SIG-M5 treated with dmso at 0.1 percent for 504 hours (cell line): Measurements from ENCODE around the gene GTF3C2.
A peak's percentile ranks its signal among the peaks of the same experiment; 100 is the strongest.
"Not testable (repeated sequence)": the region's sequence is repeated elsewhere in the genome, so short reads cannot be mapped to it uniquely, and the experiment has no call there.

Experiments used
- DNase-seq: peaks from one replicate; lab custom pipeline; 2025; ENCODE audit not compliant: unreplicated experiment; lab: John Stamatoyannopoulos, UW

GTF3C2 gene

DNA sequence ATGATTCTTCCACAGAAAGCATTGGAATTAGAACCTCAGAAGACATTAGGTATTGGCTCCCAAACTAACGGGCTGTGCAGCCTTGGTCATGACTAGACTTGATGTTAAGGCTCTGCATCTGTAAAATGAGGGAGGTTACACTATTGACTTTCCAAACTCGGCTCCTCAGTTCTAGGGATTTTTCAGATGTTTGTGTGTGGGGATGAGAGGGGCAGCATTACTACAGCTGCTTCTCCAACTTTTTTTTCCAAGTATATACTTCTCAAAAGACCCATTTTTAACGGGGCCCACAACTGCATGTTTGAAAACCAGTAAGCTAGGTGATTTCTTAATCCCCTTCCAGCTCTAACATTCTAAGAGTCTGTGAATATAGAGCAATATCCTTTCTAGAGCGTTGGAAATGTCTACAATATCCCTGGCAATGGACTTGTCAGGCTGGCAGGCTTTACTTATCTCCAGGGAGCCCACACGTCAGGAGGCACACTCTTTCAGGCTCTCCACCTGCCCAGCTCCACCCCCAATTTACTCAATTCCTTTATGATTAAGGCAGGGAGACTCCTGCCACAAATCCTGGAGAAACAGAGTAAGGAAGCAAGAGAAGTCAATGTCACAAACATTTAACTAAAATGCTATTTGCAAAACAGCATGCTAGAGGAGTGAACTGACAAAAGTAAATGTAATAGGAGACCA lies 32.8 kb downstream of the GTF3C2 start:
- peak; percentile 26 for DNase-seq

DNA sequence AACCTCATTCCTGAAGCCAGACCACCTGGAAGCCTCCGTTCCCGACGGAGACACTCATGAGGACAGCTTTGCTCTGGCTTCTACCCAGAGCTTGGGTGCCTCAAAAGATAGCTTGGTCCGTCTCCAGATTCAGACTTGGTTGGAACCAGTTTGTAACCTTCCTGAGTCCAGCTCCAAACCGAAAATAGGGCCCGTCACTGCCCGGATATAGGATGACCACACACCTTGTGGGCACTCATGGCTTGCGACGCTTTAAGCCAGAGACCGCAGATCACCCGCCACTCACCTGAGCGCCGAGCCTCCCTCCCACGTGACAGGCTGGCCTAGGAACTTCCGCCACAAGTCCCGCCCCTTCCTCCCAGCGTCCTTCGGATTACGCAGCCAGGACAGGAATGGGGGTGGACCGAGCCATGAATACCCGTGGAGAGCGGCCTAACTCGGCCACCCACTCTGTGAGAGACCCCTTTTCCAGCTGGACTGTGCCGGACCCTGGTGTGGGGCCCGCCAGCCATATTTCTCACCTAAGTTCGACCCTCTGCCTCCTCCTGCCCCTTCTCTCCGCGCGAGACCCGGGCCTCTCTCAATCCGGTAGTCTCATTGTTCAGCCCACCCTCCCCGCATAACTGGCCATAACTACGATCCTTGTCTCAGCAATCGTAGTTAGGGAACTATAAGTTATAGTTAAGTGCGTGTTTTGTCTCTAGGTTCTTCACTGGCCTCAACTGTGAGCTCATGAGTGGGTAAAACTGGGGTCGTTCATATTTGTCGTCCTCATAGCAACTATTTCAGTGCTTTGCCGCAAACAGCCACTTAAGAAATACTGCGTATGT lies 33.6 kb downstream of the GTF3C2 start, which contains the start of gene MPV17:
MPV17 (minus strand) TSS at position 332 of the 830 bp plus-strand sequence. CDS start 580 bp downstream, outside the sequence.
- DNase-seq: peak; percentile 90

DNA sequence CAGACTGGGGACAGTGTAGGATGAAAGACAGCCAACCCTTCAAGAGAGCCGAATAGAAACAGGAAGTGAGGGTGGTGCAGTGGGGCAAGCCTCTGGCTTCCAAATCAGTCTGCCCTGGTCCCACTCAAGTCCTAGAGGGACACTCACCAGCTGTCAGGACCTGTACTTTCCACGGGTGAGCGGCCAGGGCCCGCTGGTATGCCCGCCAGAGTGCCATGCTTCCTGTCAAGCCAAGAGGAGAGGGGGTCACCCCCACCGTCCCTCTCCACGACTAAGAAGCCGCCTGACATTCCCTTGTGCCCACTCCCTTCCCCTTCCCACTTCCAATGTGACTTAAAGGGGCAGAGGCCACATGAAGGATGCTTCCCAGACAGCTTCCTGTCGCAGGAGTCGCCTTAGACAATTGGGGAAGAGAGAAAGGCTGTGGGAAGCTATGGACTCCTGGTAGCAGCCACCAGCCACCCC lies 34.2 kb downstream of the GTF3C2 start:
- DNase-seq: peak; percentile 68

DNA sequence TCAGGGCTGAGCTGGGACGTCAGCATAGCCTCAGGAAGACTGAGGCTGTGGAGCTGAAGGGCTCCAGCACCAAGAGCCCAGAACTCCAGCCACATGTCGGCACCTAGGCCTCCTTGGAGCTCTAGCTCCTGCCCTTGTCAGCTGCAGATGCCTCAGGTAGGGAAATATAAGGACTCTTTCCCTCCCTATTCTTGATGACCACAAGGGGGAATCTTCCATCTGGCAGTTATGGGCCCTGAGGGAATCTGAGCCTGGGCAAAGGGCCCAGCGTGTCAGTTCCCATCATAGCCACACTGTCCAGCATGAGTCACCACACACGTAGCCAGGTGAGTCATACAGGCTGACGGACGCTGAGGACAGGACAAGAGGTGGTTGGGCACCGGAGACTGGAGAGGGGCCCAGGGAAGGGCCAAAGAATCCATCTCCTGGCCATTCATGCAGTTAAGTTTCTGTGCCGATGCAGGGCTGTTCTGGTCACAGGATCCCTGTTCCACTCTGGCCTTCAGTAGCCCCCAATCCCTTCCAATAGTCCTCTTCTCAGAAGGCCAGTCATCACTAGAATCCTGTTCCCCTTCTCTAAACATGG lies 35.5 kb downstream of the GTF3C2 start:
- DNase-seq: peak; percentile 74

DNA sequence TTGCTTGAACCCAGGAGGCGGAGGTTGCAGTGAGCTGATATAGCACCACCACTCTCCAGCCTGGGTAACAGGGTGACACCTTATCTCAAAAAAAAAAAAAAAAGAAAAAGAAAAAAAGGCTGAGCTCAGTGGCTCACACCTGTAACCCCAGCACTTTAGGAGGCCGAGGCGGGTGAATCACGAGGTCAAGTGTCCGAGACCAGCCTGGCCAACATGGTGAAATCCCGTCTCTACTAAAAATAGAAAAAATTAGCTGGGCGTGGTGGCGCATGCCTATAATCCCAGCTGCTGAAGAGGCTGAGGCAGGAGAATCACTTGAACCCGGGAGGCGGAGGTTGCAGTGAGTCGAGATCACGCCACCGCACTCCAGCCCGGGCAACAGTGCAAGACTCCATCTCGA lies 36.7 kb downstream of the GTF3C2 start:
- DNase-seq: not testable (repeated sequence)

DNA sequence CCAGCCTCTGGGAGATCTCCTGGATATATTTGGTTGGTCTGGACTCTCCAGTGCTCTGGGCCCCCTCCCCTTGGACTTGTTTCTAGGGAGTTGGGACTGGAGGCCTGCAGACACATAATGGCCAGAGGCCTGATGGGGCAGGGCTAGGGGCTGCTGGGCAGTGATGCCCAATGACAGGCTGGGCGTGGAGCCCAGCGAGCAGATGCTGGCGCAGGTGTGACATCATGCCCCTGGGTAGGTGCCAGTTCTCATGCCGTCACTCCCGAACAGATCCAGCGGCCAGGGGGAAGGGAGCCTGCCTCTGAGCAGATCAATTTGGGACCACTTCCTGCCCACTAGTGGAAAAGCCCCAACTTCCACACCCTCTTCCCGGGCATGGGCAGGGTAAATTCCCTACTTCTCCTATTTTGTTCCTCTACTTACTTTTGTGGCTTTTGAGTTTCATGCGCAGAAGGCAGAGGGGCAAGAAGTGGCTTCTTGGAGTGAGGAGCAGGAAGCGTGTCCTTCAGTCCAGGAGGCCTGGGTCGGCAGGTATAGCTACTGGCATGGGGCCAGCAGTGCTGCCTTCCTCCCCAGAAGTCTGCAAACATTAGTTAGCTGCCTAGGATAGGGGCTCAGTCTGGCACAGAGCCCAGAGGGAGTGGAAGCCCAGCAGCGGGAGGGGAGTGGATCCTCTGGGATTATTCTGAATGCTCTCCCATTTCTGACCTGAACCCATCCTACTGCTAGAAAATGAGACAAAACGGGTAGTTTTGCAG lies 39.7 kb downstream of the GTF3C2 start:
- no peak for DNase-seq

DNA sequence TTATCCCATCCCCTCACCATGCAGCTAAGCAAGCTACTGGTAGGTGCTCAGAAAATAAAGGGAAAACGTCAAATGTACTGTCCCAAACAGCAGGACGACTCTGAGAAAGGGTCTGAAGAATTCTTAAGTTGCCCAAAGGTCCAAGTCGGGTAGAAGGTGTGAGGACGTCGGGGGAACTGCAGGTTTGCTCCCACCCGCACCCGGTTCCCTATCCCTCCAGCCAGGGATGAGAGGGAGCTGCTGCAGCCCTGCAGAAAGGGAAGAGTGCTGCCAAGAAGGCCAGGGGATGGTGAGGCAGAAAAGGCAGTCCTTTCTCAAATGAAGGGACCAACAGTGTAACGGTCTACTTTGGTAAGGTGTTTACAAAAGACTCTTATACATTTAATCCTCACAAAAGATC lies 41.4 kb downstream of the GTF3C2 start:
- no peak for DNase-seq

DNA sequence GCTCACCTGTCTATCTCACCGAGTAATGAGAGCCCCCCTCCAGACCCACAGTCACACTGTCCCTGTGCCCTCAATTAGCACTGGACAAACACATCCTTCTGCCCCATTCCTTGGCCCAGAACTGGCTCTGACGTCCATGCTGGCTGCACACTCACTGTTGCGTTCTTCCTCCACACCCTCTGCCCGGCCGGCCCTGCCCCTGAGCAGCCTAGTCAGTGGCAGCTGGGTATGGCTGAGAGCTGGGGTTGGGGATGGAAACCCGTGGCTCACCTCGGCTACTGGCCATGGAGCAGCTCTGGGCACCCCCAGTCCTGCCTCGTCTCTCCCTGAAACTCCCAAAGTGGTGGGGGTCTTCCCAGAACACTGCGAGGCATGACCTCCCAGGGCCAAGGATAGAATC lies 41.9 kb downstream of the GTF3C2 start:
- no peak for DNase-seq

DNA sequence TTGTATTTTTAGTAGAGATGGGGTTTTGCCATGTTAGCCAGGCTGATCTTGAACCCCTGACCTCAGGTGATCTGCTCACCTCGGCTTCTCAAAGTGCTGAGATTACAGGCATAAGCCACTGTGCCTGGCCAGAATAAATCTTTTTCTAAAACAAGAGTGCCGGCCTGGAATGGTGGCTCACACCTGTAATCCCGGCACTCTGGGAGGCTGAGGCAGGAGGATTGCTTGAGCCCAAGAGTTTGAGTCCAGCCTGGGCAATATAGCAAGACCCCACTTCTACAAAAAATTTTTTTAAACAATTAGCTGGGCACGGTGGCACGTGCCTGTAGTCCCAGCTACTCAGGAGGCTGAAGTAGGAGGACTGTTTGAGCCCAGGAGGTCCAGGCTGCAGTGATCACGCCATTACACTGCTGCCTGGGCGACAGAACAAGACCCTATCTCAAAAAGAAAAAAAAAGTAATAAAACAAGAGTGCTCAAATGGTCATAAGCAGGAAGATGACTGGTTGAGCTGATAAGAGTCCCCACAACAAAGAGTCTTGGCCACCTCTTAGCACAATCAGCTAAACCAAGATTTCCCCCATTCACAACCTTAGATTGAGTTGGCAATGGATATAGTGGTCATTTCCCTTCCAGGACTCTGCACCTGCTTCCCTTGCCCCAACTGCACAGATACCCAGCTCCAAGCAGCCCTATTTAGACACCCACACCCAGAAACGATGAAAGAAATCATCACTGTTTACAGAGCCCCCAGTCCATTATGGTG lies 42.5 kb downstream of the GTF3C2 start:
- DNase-seq: no peak

DNA sequence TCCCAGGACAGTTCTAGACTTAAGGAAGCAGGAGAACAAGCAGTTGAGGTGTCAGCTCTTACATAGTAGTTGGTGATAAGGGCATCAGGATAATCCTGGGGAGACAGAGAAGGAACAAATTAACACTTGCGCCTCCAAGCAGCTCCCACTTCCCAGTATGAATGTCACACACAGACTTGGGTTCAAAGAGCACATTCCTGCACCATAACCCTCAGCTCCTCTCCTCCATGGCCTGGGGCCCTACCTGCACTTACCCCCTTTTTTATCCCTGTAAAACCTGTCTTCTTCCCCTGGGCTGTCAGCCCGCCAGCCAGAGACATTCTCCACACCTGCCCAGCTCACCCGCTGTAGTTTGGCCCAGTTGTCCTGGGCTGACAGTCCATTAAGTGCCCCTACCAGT lies 44.4 kb downstream of the GTF3C2 start:
- DNase-seq: no peak

DNA sequence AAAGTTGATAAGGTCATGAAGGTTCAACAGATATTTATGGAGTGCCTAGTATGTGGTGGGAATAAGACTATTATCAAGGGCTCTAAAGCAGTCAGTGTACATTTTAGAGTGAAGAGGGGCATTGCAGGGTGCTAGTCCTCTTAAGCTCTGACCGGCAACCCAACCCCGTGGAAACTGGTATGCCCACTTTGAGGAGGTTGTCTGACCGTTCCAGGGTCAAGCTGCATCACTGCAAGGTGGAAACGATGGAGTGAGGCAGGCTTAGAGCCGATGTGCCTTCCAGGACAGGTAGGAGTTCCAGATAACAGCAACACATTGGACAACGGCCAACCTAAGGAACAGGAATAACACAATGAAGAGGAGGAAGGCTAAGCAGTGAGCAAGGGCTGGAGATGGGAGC lies 46.9 kb downstream of the GTF3C2 start:
- no peak for DNase-seq

DNA sequence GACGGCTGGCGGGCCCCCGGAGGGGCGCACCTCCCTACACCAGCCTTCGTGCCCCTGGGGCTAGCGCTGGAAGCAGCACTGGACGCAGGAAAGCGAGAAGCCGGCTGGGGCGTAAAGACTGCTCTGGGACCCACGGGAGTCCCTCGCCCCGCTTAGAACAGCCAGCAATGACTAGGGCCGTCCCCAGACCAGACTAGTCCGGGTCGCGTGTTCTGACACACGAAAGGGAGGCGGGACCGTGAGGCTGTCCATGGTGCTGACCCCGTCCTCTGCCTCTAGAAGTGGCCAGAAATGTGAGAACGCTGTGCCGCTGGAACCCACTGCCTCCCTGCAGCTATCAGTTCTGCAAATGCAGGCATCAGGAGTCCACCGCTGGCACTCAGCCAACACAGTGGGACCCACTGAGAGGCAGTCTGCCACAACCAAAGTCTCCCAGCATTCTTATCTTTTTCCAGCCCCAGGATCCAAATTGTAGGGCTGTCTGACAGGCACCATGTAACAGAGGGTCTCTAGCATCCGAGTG lies 48.1 kb downstream of the GTF3C2 start, which contains the start of gene UCN:
UCN (minus strand) TSS at position 87 of the 523 bp plus-strand sequence. CDS start 550 bp downstream, outside the sequence.
- DNase-seq: no peak

DNA sequence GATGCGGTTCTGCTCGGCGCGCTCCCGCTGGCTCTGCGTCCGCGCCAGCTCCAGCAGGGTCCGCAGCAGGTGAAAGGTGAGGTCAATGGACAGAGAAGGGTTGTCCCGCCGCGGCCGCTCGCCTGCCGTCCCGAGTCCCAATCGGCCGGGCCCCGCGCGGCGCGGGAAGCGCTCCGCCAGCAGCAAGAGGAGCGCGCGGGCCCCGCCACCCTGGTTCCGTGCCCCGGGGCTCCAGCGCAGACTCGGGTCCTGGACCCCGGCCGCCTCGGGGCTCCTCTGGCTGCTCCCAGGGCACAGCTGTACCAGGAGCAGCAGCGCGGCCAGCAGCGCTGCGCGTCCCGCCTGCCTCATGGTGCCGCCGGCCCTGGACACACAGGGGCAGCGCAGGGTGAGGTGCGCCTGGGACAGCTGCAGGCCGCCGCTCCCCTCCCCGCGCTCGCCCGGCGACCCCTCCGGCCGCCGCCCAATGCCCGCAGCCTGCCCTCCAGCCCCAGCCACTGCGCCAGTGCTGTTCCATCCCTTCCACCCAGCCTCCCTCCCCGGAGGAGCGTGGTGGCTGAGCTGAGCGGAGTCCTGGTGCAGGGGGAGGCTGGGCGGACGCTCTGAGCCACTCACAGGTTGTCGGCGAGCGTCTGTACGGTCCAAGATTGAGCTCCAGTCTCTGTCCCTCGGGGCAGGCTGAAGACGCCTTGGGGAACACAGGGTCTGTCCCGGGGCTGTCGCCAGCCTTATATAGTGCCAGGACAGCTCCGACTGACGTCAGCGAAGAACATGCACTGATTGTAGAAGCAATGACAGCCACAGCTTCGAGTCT lies 48.8 kb downstream of the GTF3C2 start:
- no peak for DNase-seq

DNA sequence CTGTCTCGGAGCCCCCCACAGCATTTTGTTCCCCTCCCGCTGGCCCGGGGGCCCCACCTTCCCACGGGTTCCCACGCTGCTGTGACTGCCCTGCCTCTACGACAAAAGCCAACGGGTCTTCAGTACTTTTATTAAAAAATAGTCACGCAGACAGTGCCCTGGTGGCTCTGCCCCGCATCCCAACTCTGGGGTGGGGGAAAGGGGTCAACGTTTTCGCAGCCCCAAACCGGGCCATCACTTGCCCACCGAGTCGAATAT lies 49.3 kb downstream of the GTF3C2 start:
- no peak for DNase-seq

DNA sequence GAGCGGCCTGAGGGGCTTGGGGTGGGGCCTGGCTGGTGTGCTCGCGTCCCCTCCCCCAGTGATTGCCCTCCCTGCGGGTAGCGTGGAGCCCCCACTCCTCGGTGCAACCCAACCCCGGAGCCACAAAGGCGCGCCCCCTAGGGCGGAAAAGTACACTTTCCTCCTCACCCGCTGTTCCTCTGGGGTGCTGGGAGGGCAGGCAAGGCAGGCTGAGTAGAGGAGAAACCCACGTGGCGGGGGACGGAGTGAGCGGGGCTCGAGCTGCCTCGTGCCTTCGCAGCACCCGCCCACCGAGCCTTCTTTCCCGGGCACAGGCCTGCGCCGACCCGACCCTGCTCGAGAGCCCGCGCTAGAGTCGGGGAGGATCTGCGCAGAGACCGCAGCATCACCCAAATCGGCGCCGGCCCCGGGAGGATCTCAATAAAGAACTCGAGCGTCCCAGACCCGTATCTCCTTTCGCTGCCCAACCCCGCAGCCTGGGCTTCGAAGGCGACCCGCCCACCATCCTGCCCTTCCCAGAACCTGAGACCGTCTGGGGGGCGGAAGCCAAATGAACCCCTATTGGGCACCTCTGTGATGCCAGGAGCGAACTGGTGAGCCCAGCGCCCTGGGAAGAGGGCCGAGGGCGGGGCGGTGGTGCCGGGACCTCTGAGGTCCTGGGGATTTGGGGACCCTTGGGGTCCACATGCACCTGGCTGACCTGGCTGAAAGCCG lies 49.8 kb downstream of the GTF3C2 start:
- no peak for DNase-seq

DNA sequence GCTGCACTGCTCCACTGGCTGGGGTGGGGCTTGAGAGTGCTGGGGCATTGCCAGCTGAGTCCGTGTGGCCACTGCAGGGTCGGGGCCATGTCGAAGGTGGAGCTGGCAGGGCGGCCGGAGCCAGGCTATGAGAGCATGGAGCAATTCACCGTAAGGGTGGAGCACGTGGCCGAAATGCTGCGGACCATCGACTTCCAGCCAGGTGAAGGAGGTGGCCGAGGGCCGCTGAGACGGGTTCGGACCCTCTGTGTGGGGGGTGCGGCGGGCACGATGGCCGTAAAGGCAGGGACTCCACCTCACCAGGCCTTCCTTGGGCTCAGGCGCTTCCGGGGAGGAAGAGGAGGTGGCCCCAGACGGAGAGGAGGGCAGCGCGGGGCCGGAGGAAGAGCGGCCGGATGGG lies 50.4 kb downstream of the GTF3C2 start:
- no peak for DNase-seq

DNA sequence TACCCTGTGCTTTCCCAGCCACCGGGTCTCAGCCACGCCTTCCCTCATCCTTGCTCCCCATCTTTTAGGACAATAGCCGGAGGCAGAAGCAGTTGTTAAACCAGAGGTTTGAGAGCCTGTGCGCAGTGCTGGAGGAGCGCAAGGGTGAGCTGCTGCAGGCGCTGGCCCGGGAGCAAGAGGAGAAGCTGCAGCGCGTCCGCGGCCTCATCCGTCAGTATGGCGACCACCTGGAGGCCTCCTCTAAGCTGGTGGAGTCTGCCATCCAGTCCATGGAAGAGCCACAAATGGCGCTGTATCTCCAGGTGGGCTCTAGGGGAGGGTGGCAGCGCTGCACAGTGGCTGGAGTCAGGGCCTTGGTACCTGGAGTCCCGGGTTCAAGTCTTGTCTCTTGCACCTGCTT lies 51.0 kb downstream of the GTF3C2 start:
- DNase-seq: no peak

DNA sequence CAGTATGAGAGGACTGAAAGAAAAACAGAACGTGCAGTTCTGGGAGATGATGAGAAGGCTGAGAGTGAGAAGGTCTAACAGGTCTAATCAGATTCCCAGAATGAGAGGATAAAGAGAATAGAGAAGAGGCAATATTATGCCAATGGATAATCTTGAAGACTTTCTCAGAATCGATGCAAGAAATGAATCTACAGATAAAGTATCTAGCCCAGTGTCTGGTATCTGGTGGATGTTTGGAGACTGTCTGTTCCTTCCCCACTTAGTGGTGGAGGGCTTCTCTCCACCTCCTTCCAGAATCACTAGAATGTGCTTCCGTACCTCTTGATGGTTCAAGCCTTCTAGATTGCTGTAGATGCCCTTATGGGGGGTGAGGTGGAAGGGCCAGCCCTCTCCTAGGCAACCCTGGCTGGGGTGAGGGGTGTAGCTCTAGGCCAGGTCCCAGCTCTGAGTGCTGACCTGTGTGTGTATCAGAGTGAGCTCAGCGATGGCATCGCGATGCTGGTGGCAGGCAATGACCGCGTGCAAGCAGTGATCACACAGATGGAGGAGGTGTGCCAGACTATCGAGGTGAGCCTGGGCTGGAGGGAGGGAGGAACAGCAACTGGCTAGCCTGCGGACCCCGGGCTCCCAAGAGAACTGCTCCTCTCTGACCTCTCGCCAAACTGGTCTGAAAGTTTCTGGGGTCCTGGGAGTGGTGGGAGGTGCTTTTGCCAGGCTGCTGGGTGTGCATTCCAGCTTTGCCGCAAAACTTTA lies 51.9 kb downstream of the GTF3C2 start:
- no peak for DNase-seq
